HG03280 (cell line): ENCODE results near the gene TARS2.

ENCODE experiments used
- ATAC-seq: cut with Tn5 transposase; IDR thresholded peaks from one replicate; pipeline ENCODE4 v1.9.1; 2021; ENCODE audit warnings: mild to moderate bottlenecking, moderate library complexity; ENCODE audit not compliant: unreplicated experiment

The TARS2 gene

GRCh38 chr1:150555198-150555970, 68.2 kb downstream of the TARS2 start:
- ATAC-seq: no peak

- no peak for ATAC-seq
Observed at GRCh38 chr1:150555971-150556865, 69.0 kb downstream of the TARS2 start.

GRCh38 chr1:150557065-150557600, 69.9 kb downstream of the TARS2 start:
- ATAC-seq: no peak
